NCI-H345 (cell line): ENCODE measurements around the gene GAS2.
A peak's percentile ranks its signal among the peaks of the same experiment; 100 is the strongest.
"Not testable (repeated sequence)": the region's sequence is repeated elsewhere in the genome, so short reads cannot be mapped to it uniquely, and the experiment has no call there.

Experiments used
- DNase-seq: peaks from one replicate; lab custom pipeline; 2025; lab: John Stamatoyannopoulos, UW

Gene GAS2

GRCh38 chr11:22666325-22666687 lies at the start of gene GAS2:
GAS2 (plus strand) TSS chr11:22666611; CDS start chr11:22674870, 8,259 bp downstream.
- DNase-seq: peak; percentile 17

- no peak for DNase-seq
Measured at GRCh38 chr11:22617868-22618267, 48.5 kb upstream of the GAS2 start.

- peak; percentile 84 for DNase-seq
Measured at GRCh38 chr11:22624742-22625447, 41.5 kb upstream of the GAS2 start.

- DNase-seq: peak; percentile 97
Measured at GRCh38 chr11:22625448-22626287, 40.7 kb upstream of the GAS2 start, which contains the start of gene FANCF. FANCF (minus strand) TSS chr11:22625823; CDS start chr11:22625810, 13 bp downstream.

- DNase-seq: no peak
Measured at GRCh38 chr11:22626573-22627239, 39.7 kb upstream of the GAS2 start.

GRCh38 chr11:22627421-22627820 lies 39.0 kb upstream of the GAS2 start:
- DNase-seq: no peak

- no peak for DNase-seq
Measured at GRCh38 chr11:22633354-22633902, 33.0 kb upstream of the GAS2 start.

GRCh38 chr11:22634897-22635629 lies 31.3 kb upstream of the GAS2 start:
- peak; percentile 69 for DNase-seq

- no peak for DNase-seq
Measured at GRCh38 chr11:22635689-22636088, 30.7 kb upstream of the GAS2 start.

- no peak for DNase-seq
Measured at GRCh38 chr11:22640862-22641261, 25.5 kb upstream of the GAS2 start.

GRCh38 chr11:22641559-22641958 lies 24.9 kb upstream of the GAS2 start:
- DNase-seq: no peak

- not testable (repeated sequence) for DNase-seq
Measured at GRCh38 chr11:22652346-22652745, 14.1 kb upstream of the GAS2 start.

- DNase-seq: no peak
Measured at GRCh38 chr11:22656130-22656529, 10.3 kb upstream of the GAS2 start.

GRCh38 chr11:22657101-22657694 lies 9.2 kb upstream of the GAS2 start:
- no peak for DNase-seq

- DNase-seq: no peak
Measured at GRCh38 chr11:22659783-22660182, 6.6 kb upstream of the GAS2 start.

GRCh38 chr11:22666688-22667439 lies 453 bp downstream of the GAS2 start:
- DNase-seq: peak; percentile 40

- DNase-seq: no peak
Measured at GRCh38 chr11:22668005-22668796, 1.8 kb downstream of the GAS2 start.

- no peak for DNase-seq
Measured at GRCh38 chr11:22669368-22669767, 3.0 kb downstream of the GAS2 start.

GRCh38 chr11:22670830-22671229 lies 4.4 kb downstream of the GAS2 start:
- peak; percentile 9 for DNase-seq

- DNase-seq: no peak
Measured at GRCh38 chr11:22671751-22672150, 5.3 kb downstream of the GAS2 start.
